PC-3 (cell line): Measurements from ENCODE around the gene KRTAP2-3. TPM values are rescaled to one million over a fixed set of nuclear protein-coding genes. Genes with fewer than 3 reads are reported as not detected.

Source experiments
- ATAC-seq: fragments of 200-7000 bp; cut with Tn5 transposase; 2 replicates; pipeline ENCODE4 v1.9.1; 2020; ENCODE audit warnings: mild to moderate bottlenecking, moderate library complexity
- BruUV-seq: library from RNA; stranded (reverse); fragments of 400-500 nt; replicated peaks from 2 replicates; lab custom pipeline; 2021; lab: Mats Ljungman, UMichigan
- CTCF ChIA-PET: fragments of 300-600 bp; sonication (Branson Sonifier 250); formaldehyde crosslinking; loops from one replicate; lab custom pipeline; 2022; ENCODE audit warnings: antibody characterized with exemption; lab: Charles Lee
- POLR2A ChIA-PET: fragments of 300-600 bp; sonication (Branson Sonifier 250); formaldehyde crosslinking; loops from one replicate; lab custom pipeline; 2022; ENCODE audit warnings: antibody characterized with exemption; ENCODE audit not compliant: unreplicated experiment; lab: Charles Lee
- DNase-seq: peaks from one replicate; pipeline ENCODE4 v3.0.0-alpha.2; 2015
- H2AFZ ChIP-seq: fragments of 300-600 bp; sonication (generic); 2 replicates; pipeline ENCODE4 v1.6.0; 2016; ENCODE audit warnings: antibody characterized with exemption, low read length
- H3F3A ChIP-seq: fragments of 300-600 bp; sonication (generic); one replicate; pipeline ENCODE4 v1.6.0; 2017; ENCODE audit warnings: antibody characterized with exemption, low read length, control low read depth, mild to moderate bottlenecking; ENCODE audit not compliant: unreplicated experiment
- H3K27ac ChIP-seq: fragments of 300-600 bp; sonication (generic); 2 replicates; pipeline ENCODE4 v1.5.1; 2016; ENCODE audit warnings: mild to moderate bottlenecking, low read length
- H3K27me3 ChIP-seq: fragments of 300-600 bp; sonication (generic); 2 replicates; pipeline ENCODE4 v1.6.1; 2016; ENCODE audit warnings: low read length, mixed read lengths
- H3K36me3 ChIP-seq: fragments of 300-600 bp; sonication (generic); 2 replicates; pipeline ENCODE4 v1.6.1; 2016; ENCODE audit warnings: low read depth, mixed run types, low read length, mixed read lengths
- H3K4me1 ChIP-seq: fragments of 300-600 bp; sonication (generic); 2 replicates; pipeline ENCODE4 v1.5.1; 2016; ENCODE audit warnings: low read length; ENCODE audit not compliant: insufficient read depth
- H3K4me2 ChIP-seq: fragments of 300-600 bp; sonication (generic); 2 replicates; pipeline ENCODE4 v1.6.0; 2016; ENCODE audit warnings: low read length
- H3K4me3 ChIP-seq: fragments of 300-600 bp; sonication (generic); 2 replicates; pipeline ENCODE4 v1.5.1; 2016; ENCODE audit warnings: mild to moderate bottlenecking, low read length, mixed read lengths
- H3K79me2 ChIP-seq: fragments of 300-600 bp; sonication (generic); 2 replicates; pipeline ENCODE4 v1.6.1; 2017; ENCODE audit warnings: low read length, mixed read lengths
- H3K9ac ChIP-seq: fragments of 300-600 bp; sonication (generic); 2 replicates; pipeline ENCODE4 v1.6.0; 2016; ENCODE audit warnings: mild to moderate bottlenecking, low read length
- H3K9me2 ChIP-seq: fragments of 300-600 bp; sonication (generic); replicated peaks from 2 replicates; pipeline ENCODE4 v1.6.1; 2016; ENCODE audit warnings: mixed run types, low read length, mixed read lengths
- H3K9me3 ChIP-seq: fragments of 300-600 bp; sonication (generic); 2 replicates; pipeline ENCODE4 v1.6.1; 2016; ENCODE audit warnings: low read length, mixed read lengths
- H4K20me1 ChIP-seq: fragments of 300-600 bp; sonication (generic); 2 replicates; pipeline ENCODE4 v1.6.1; 2016; ENCODE audit warnings: low read length, mixed read lengths
- CTCF ChIP-seq: fragments of 300-600 bp; sonication (generic); conservative IDR thresholded peaks from 2 replicates; pipeline ENCODE4 v1.5.1; 2017; ENCODE audit warnings: antibody characterized with exemption, low read depth, mild to moderate bottlenecking, low read length
- EZH2 ChIP-seq: fragments of 300-600 bp; sonication (generic); IDR thresholded peaks from one replicate; pipeline ENCODE4 v1.6.1; 2017; ENCODE audit warnings: antibody characterized with exemption, mild to moderate bottlenecking, low read length; ENCODE audit not compliant: unreplicated experiment
- EZH2phosphoT487 ChIP-seq: fragments of 300-600 bp; sonication (generic); IDR thresholded peaks from 2 replicates; pipeline ENCODE4 v1.6.1; 2018; ENCODE audit warnings: mild to moderate bottlenecking, antibody characterized with exemption, low read length, borderline replicate concordance
- intact Hi-C: fragments of 100-400 bp; cut with micrococcal nuclease; formaldehyde crosslinking; loops from 2 replicates; pipeline ENCODE4 v1.9.0; 2023
- total RNA-seq: library from RNA; depleted of rRNA; stranded (reverse); fragments of >200 nt; gene quantifications from 2 replicates; pipeline ENCODE4 v1.2.3, GENCODE V29; 2014

The KRTAP2-3 gene
- total RNA-seq, 1 experiment from 2014 or later: 10.8 TPM

- Histone ChIP-seq H2AFZ (no peak overlapping the region), H3K27me3 (no peaks in the 10 kb centered on the region), H3K4me1 (peaks cover 12% of the 10 kb centered on the region), H3K79me2 (no peaks in the 10 kb centered on the region), H3F3A (no peaks in the 10 kb centered on the region), H3K27ac (no peak overlapping the region), H3K4me3 (no peak overlapping the region), H3K9me3 (no peaks in the 10 kb centered on the region), H3K36me3 (no peaks in the 10 kb centered on the region), H4K20me1 (no peaks in the 10 kb centered on the region), H3K9me2 (no peaks in the 10 kb centered on the region), H3K9ac (no peak overlapping the region), H3K4me2 (no peak overlapping the region)
- DNase-seq: no peak
- intact Hi-C loops: no loop called here
- ChIA-PET CTCF (no interaction called here), POLR2A (no interaction called here)
- BruUV-seq: no TSS peak
- no peak for TF ChIP-seq EZH2
- TF ChIP-seq CTCF: no peak
- no peak for TF ChIP-seq EZH2phosphoT487
- no peak for ATAC-seq
These were observed 5.9 kb downstream of the KRTAP2-3 start for GRCh38 chr17:41054025-41054424.

DNA sequence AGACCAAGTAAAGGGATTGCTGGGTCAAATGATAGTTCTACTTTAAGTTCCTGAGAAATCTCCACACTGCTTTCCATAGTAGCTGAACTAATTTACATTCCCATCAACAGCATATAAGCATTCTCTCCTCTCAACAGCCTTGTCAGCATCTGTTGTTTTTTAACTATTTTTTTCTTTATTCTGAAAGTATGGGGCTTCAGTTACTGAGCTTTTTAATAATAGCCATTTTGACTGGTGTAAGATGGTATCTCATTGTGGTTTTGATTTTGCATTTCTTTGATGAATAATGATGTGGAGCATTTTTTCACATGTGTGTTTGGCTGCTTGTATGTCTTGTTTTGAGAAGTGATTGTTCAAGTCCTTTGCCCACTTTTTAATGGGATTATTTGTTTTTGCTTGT lies 7.3 kb downstream of the KRTAP2-3 start:
- Histone ChIP-seq H3K4me2 (no peak overlapping the region), H3K79me2 (no peaks in the 10 kb centered on the region), H3K9ac (no peak overlapping the region), H3K27ac (no peak overlapping the region), H3K9me2 (no peaks in the 10 kb centered on the region), H3K9me3 (no peaks in the 10 kb centered on the region), H4K20me1 (no peaks in the 10 kb centered on the region), H3K36me3 (no peaks in the 10 kb centered on the region), H2AFZ (no peak overlapping the region), H3F3A (peaks cover 5% of the 10 kb centered on the region), H3K4me3 (no peak overlapping the region), H3K27me3 (no peaks in the 10 kb centered on the region), H3K4me1 (peaks cover 15% of the 10 kb centered on the region)
- POLR2A ChIA-PET: no interaction called here
- TF ChIP-seq EZH2phosphoT487 (no peak), CTCF (no peak), EZH2 (no peak)
- intact Hi-C loops: no loop called here
- DNase-seq: no peak
- CTCF ChIA-PET: no interaction called here
- no peak for ATAC-seq
- BruUV-seq: no TSS peak

DNA sequence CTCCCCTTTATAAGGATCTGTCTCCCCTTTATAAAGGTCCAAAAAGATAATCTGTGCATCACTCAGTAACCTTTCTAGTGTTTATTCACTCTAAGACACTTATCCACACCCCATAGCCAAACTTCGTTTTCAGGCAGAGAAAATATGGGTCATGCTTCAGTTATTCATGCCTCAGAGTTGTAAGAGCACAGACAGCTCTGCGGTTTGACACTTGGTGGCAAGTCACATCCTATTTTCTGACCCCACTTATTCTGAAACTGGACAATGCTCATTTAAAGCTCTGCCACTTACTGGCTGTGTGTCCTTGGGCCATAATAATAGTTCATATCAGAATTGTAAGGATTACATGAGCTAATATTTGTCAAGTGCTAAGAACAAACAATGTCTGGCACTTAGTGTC lies 10.8 kb downstream of the KRTAP2-3 start:
- no peaks in the 10 kb centered on the region for H3K27me3 ChIP-seq
- H3K4me3 ChIP-seq: peak overlapping the region; percentile 47
- H3K4me2 ChIP-seq: peak overlapping the region; percentile 76
- H3K4me1 ChIP-seq: peaks cover 15% of the 10 kb centered on the region
- H3K9me3 ChIP-seq: no peaks in the 10 kb centered on the region
- ChIA-PET POLR2A (no interaction called here), CTCF (interaction anchor here (0.5 to 0.6 kb wide), 2 partner anchors 10 to 94 kb away, joined by 3 to 6 read pairs; no protein-coding TSS in a partner anchor)
- BruUV-seq: no TSS peak
- H3K9me2 ChIP-seq: no peaks in the 10 kb centered on the region
- no peak overlapping the region for H2AFZ ChIP-seq
- no peaks in the 10 kb centered on the region for H3K79me2 ChIP-seq
- no peaks in the 10 kb centered on the region for H4K20me1 ChIP-seq
- peaks cover 5% of the 10 kb centered on the region for H3F3A ChIP-seq
- ATAC-seq (peak; percentile 90), DNase-seq (peak; percentile 80)
- H3K9ac ChIP-seq: peak overlapping the region; percentile 10; the same call in 1 of the 2 replicates
- peak overlapping the region; percentile 80 for H3K27ac ChIP-seq
- TF ChIP-seq CTCF: no peak
- no peak for TF ChIP-seq EZH2phosphoT487
- TF ChIP-seq EZH2: no peak
- intact Hi-C loops: no loop called here
- no peaks in the 10 kb centered on the region for H3K36me3 ChIP-seq
